ENCODE data around the gene RNF13.
A peak's percentile ranks its signal among the peaks of the same experiment; 100 is the strongest.

RNF13 gene

GRCh38 chr3:149839896-149840295, 26.9 kb downstream of the RNF13 start:
- no peak for DNase-seq (ENCODE audit: insufficient read length, low spot score)
- TF ChIP-seq CTCF (IDR thresholded peaks at IDR 0.05; ENCODE audit: insufficient read depth, missing control alignments): no peak
- no peak for FAIRE-seq

GRCh38 chr3:149843502-149843901, 30.5 kb downstream of the RNF13 start:
- DNase-seq (ENCODE audit: insufficient read length, low spot score): no peak
- no peak for FAIRE-seq
- no peak for TF ChIP-seq CTCF (IDR thresholded peaks at IDR 0.05; ENCODE audit: insufficient read depth, missing control alignments)

- no peak for FAIRE-seq
- TF ChIP-seq CTCF (IDR thresholded peaks at IDR 0.05; ENCODE audit: insufficient read depth, missing control alignments): no peak
- no peak for DNase-seq (ENCODE audit: insufficient read length, low spot score)
Measured at GRCh38 chr3:149844091-149844490, 31.1 kb downstream of the RNF13 start.

- FAIRE-seq (no peak), DNase-seq (ENCODE audit: insufficient read length, low spot score) (no peak)
- TF ChIP-seq CTCF (IDR thresholded peaks at IDR 0.05; ENCODE audit: insufficient read depth, missing control alignments): no peak
Measured at GRCh38 chr3:149845570-149846244, 32.7 kb downstream of the RNF13 start.

GRCh38 chr3:149848238-149848637, 35.2 kb downstream of the RNF13 start:
- TF ChIP-seq CTCF (IDR thresholded peaks at IDR 0.05; ENCODE audit: insufficient read depth, missing control alignments): no peak
- DNase-seq (ENCODE audit: insufficient read length, low spot score) (no peak), FAIRE-seq (no peak)

- no peak for TF ChIP-seq CTCF (IDR thresholded peaks at IDR 0.05; ENCODE audit: insufficient read depth, missing control alignments)
- FAIRE-seq (no peak), DNase-seq (ENCODE audit: insufficient read length, low spot score) (no peak)
Measured at GRCh38 chr3:149848688-149849087, 35.7 kb downstream of the RNF13 start.

- no peak for TF ChIP-seq CTCF (IDR thresholded peaks at IDR 0.05; ENCODE audit: insufficient read depth, missing control alignments)
- peak; percentile 81 for FAIRE-seq
Measured at GRCh38 chr3:149850787-149851584, 38.0 kb downstream of the RNF13 start.

More at GRCh38 chr3:149850787-149851584, 38.0 kb downstream of the RNF13 start:
- DNase-seq (ENCODE audit: insufficient read length, low spot score): no peak

Data from D721Med (cell line).